Panc1 (cell line): ENCODE measurements around the gene SOX5. TPM values are rescaled to one million over a fixed set of nuclear protein-coding genes. Genes with fewer than 3 reads are reported as not detected.

Source experiments
- ATAC-seq: fragments of 200-7000 bp; cut with Tn5 transposase; 2 replicates; pipeline ENCODE4 v1.9.1; 2020; ENCODE audit warnings: mild to moderate bottlenecking, moderate library complexity
- BruUV-seq: library from RNA; stranded (reverse); fragments of 400-500 nt; replicated peaks from 2 replicates; lab custom pipeline; 2021; lab: Mats Ljungman, UMichigan
- CTCF ChIA-PET: fragments of 300-600 bp; sonication (Branson Sonifier 250); formaldehyde crosslinking; loops from one replicate; lab custom pipeline; 2022; ENCODE audit warnings: antibody characterized with exemption; lab: Charles Lee
- POLR2A ChIA-PET: fragments of 300-600 bp; sonication (Branson Sonifier 250); formaldehyde crosslinking; loops from one replicate; lab custom pipeline; 2022; ENCODE audit warnings: antibody characterized with exemption; lab: Charles Lee
- DNase-seq: peaks from one replicate; pipeline ENCODE4 v3.0.0-alpha.2; 2010; ENCODE audit warnings: low read depth, low spot score
- H3K27ac ChIP-seq: 2 replicates; pipeline ENCODE4 v1.5.1; 2011; ENCODE audit warnings: mild to moderate bottlenecking, low read length, inconsistent platforms
- H3K27me3 ChIP-seq: fragments of 200-500 bp; sonication (Bioruptor generic); 2 replicates; pipeline ENCODE4 v1.6.0; 2014; ENCODE audit warnings: low read length, inconsistent platforms; ENCODE audit not compliant: control insufficient read depth, insufficient read depth
- H3K36me3 ChIP-seq: fragments of 200-500 bp; sonication (Bioruptor generic); 2 replicates; pipeline ENCODE4 v1.5.1; 2014; ENCODE audit warnings: inconsistent platforms, mild to moderate bottlenecking, low read length, moderate library complexity; ENCODE audit not compliant: control insufficient read depth, insufficient read depth
- H3K4me1 ChIP-seq: 2 replicates; pipeline ENCODE4 v1.5.1; 2011; ENCODE audit warnings: inconsistent platforms, mild to moderate bottlenecking, low read length, moderate library complexity; ENCODE audit not compliant: control insufficient read depth, insufficient read depth
- H3K4me3 ChIP-seq, 2 experiments: 2 replicates each; pipeline ENCODE4 v1.5.1; 2011 to 2012; ENCODE audit warnings: low read depth in 2 of 2, low read length in 2 of 2, mild to moderate bottlenecking in 2 of 2, inconsistent platforms in 1 of 2, moderate library complexity in 1 of 2
- H3K9me3 ChIP-seq: fragments of 200-500 bp; sonication (Bioruptor generic); 2 replicates; pipeline ENCODE4 v1.5.1; 2014; ENCODE audit warnings: low read depth, mild to moderate bottlenecking, inconsistent platforms, low read length, moderate library complexity; ENCODE audit not compliant: control insufficient read depth, insufficient read depth
- CTCF ChIP-seq: fragments of 450-650 bp; IDR thresholded peaks from 2 replicates; pipeline ENCODE4 v1.5.1; 2017; ENCODE audit warnings: mild to moderate bottlenecking
- POLR2AphosphoS5 ChIP-seq: IDR thresholded peaks from 2 replicates; pipeline ENCODE4 v1.6.1; 2012; ENCODE audit warnings: mild to moderate bottlenecking, low read depth, low read length, moderate library complexity
- SIN3A ChIP-seq: IDR thresholded peaks from 2 replicates; pipeline ENCODE4 v1.6.1; 2012; ENCODE audit warnings: low read depth, mild to moderate bottlenecking, low read length, moderate library complexity, borderline replicate concordance; ENCODE audit not compliant: insufficient read depth
- TCF7L2 ChIP-seq: IDR thresholded peaks from 2 replicates; pipeline ENCODE4 v1.6.1; 2011; ENCODE audit warnings: mild to moderate bottlenecking, low read depth, low read length, inconsistent platforms
- in situ Hi-C: cut with HindIII; loops from 2 replicates; pipeline ENCODE4 v1.10.0; 2016; ENCODE audit warnings: low sequenced_read_pairs, low pct_unique_long_range_greater_than_20kb
- intact Hi-C: fragments of 100-400 bp; cut with micrococcal nuclease; formaldehyde crosslinking; loops from one replicate; pipeline ENCODE4 v1.10.0; 2022; ENCODE audit not compliant: unreplicated experiment
- total RNA-seq: library from RNA; stranded (reverse); gene quantifications from one replicate; pipeline ENCODE4 v1.2.1, GENCODE V29; 2021; ENCODE audit not compliant: unreplicated experiment
- TF ChIP-seq, protein P1 (sequence below), 2 experiments: IDR thresholded peaks; 2 replicates each; pipeline ENCODE4 v1.6.1; 2011 to 2012; ENCODE audit warnings: low read depth in 2 of 2, control low read depth in 1 of 2, low read length in 1 of 2, mild to moderate bottlenecking in 1 of 2, moderate library complexity in 1 of 2; ENCODE audit not compliant: insufficient read depth in 1 of 2

SOX5 gene
- total RNA-seq, 1 experiment from 2014 or later: 0.23 TPM

- ATAC-seq: no peak
- in situ Hi-C loops: no loop called here
- H3K27ac ChIP-seq: no peak overlapping the region
These were observed 394.2 kb downstream of the SOX5 start for GRCh38 chr12:23555180-23555824.

DNA sequence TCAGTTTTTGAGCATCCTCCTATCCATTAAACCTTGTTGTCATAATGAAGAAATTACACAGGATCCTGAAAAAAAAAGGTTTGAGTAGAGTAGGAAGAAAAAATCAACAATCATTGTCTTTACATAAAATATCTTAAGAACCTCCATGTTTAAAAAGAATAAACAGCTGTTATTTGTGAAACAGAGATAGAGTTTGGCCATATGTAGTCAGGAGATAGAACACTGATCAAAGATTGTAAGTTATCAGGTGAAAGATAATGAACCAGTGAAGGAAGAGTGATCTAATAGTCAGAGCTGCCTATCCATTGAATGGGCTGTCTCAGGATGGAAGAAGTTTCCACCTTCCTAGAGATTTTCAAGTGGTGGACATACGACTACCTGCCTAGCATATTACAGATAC is 397.1 kb downstream of the SOX5 start:
- no peaks in the 10 kb centered on the region for H3K4me1 ChIP-seq
- no peak for DNase-seq
- BruUV-seq: no TSS peak
- H3K4me3 ChIP-seq: no peak overlapping the region
- no peak for TF ChIP-seq CTCF
- TF ChIP-seq SIN3A: no peak
- no peak for TF ChIP-seq TCF7L2
- no peak for TF ChIP-seq POLR2AphosphoS5
- TF ChIP-seq, protein P1, sequence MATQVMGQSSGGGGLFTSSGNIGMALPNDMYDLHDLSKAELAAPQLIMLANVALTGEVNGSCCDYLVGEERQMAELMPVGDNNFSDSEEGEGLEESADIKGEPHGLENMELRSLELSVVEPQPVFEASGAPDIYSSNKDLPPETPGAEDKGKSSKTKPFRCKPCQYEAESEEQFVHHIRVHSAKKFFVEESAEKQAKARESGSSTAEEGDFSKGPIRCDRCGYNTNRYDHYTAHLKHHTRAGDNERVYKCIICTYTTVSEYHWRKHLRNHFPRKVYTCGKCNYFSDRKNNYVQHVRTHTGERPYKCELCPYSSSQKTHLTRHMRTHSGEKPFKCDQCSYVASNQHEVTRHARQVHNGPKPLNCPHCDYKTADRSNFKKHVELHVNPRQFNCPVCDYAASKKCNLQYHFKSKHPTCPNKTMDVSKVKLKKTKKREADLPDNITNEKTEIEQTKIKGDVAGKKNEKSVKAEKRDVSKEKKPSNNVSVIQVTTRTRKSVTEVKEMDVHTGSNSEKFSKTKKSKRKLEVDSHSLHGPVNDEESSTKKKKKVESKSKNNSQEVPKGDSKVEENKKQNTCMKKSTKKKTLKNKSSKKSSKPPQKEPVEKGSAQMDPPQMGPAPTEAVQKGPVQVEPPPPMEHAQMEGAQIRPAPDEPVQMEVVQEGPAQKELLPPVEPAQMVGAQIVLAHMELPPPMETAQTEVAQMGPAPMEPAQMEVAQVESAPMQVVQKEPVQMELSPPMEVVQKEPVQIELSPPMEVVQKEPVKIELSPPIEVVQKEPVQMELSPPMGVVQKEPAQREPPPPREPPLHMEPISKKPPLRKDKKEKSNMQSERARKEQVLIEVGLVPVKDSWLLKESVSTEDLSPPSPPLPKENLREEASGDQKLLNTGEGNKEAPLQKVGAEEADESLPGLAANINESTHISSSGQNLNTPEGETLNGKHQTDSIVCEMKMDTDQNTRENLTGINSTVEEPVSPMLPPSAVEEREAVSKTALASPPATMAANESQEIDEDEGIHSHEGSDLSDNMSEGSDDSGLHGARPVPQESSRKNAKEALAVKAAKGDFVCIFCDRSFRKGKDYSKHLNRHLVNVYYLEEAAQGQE (IDR thresholded peaks at IDR 0.05; ENCODE audit: insufficient read depth in 1 of 2, low read depth in 2 of 2, low read length in 1 of 2): no peak
- no peaks in the 10 kb centered on the region for H3K36me3 ChIP-seq
- ChIA-PET POLR2A (no interaction called here), CTCF (no interaction called here)
- ATAC-seq: no peak
- no peaks in the 10 kb centered on the region for H3K27me3 ChIP-seq
- no peaks in the 10 kb centered on the region for H3K9me3 ChIP-seq
- intact Hi-C loops: no loop called here
- H3K27ac ChIP-seq: no peak overlapping the region
- in situ Hi-C loops: no loop called here

More at GRCh38 chr12:23555180-23555824, 394.2 kb downstream of the SOX5 start:
- no TSS peak for BruUV-seq
- no peaks in the 10 kb centered on the region for H3K36me3 ChIP-seq
- TF ChIP-seq POLR2AphosphoS5: no peak
- TF ChIP-seq TCF7L2: no peak
- TF ChIP-seq, protein P1 (IDR thresholded peaks at IDR 0.05; ENCODE audit: insufficient read depth in 1 of 2, low read depth in 2 of 2, low read length in 1 of 2): no peak
- no peak for TF ChIP-seq SIN3A
- no peak for TF ChIP-seq CTCF
- DNase-seq: no peak
- intact Hi-C loops: no loop called here
- no peak overlapping the region for H3K4me3 ChIP-seq
- no peaks in the 10 kb centered on the region for H3K27me3 ChIP-seq
- H3K9me3 ChIP-seq: no peaks in the 10 kb centered on the region
- CTCF ChIA-PET: no interaction called here
- H3K4me1 ChIP-seq: no peaks in the 10 kb centered on the region
- POLR2A ChIA-PET: interaction anchor here (0.7 kb wide), 1 partner anchor 498 kb away, joined by 3 read pairs; no protein-coding TSS in a partner anchor
